Neural cell (in vitro differentiated cells): ENCODE measurements around the gene ANKRD6. TPM values are rescaled to one million over a fixed set of nuclear protein-coding genes. Genes with fewer than 3 reads are reported as not detected.

ENCODE experiments used
- H2AFZ ChIP-seq: fragments of 200-600, 300-800 bp; sonication (generic), shearing (Covaris generic); 2 replicates; pipeline ENCODE4 v1.6.0; 2014; ENCODE audit warnings: low read depth, mild to moderate bottlenecking, antibody characterized with exemption, low read length, moderate library complexity
- H3F3A ChIP-seq: fragments of 200-600 bp; shearing (Covaris generic); 2 replicates; pipeline ENCODE4 v1.6.1; 2016; ENCODE audit warnings: mild to moderate bottlenecking, moderate library complexity, mixed read lengths, antibody characterized with exemption, low read length; ENCODE audit not compliant: insufficient read depth, poor library complexity, severe bottlenecking
- H3K27ac ChIP-seq: fragments of 200-600, 300-800 bp; sonication (generic), shearing (Covaris generic); 2 replicates; pipeline ENCODE4 v1.5.1; 2014; ENCODE audit warnings: mild to moderate bottlenecking, low read length, moderate library complexity
- H3K27me3 ChIP-seq: fragments of 300-800, 200-600 bp; sonication (generic), shearing (Covaris generic); 2 replicates; pipeline ENCODE4 v1.6.0; 2014; ENCODE audit warnings: mild to moderate bottlenecking, low read depth, low read length, moderate library complexity; ENCODE audit not compliant: insufficient read depth
- H3K36me3 ChIP-seq: fragments of 300-800, 200-600 bp; sonication (generic), shearing (Covaris generic); 2 replicates; pipeline ENCODE4 v1.5.1; 2014; ENCODE audit warnings: mild to moderate bottlenecking, antibody characterized with exemption, low read length, moderate library complexity; ENCODE audit not compliant: insufficient read depth
- H3K4me2 ChIP-seq: fragments of 300-800, 200-600 bp; sonication (generic), shearing (Covaris generic); 2 replicates; pipeline ENCODE4 v1.6.0; 2014; ENCODE audit warnings: mild to moderate bottlenecking, low read length
- H3K4me3 ChIP-seq: fragments of 300-800, 200-600 bp; sonication (generic), shearing (Covaris generic); 2 replicates; pipeline ENCODE4 v1.5.1; 2014; ENCODE audit warnings: mild to moderate bottlenecking, low read length, moderate library complexity
- H3K79me2 ChIP-seq: fragments of 200-600 bp; shearing (Covaris generic); replicated peaks from 2 replicates; pipeline ENCODE4 v1.6.0; 2014; ENCODE audit warnings: mild to moderate bottlenecking, low read length, moderate library complexity; ENCODE audit not compliant: insufficient read depth
- H3K9ac ChIP-seq: fragments of 300-800, 200-600 bp; sonication (generic), shearing (Covaris generic); 2 replicates; pipeline ENCODE4 v1.6.1; 2016; ENCODE audit warnings: mild to moderate bottlenecking, low read length, mixed read lengths
- H3K9me2 ChIP-seq: fragments of 200-600 bp; shearing (Covaris generic); 2 replicates; pipeline ENCODE4 v1.6.1; 2016; ENCODE audit warnings: mild to moderate bottlenecking, low read length, mixed read lengths; ENCODE audit not compliant: insufficient read depth
- H3K9me3 ChIP-seq: fragments of 200-600, 300-800 bp; sonication (generic), shearing (Covaris generic); 2 replicates; pipeline ENCODE4 v1.6.1; 2016; ENCODE audit warnings: mild to moderate bottlenecking, mixed run types, low read length, moderate library complexity, mixed read lengths
- H4K20me1 ChIP-seq: fragments of 200-600 bp; shearing (Covaris generic); 2 replicates; pipeline ENCODE4 v1.6.1; 2016; ENCODE audit warnings: mild to moderate bottlenecking, mixed run types; ENCODE audit not compliant: insufficient read depth
- EP300 ChIP-seq: fragments of 450-650 bp; conservative IDR thresholded peaks from 2 replicates; pipeline ENCODE4 v1.6.1; 2014; ENCODE audit warnings: antibody characterized with exemption, mild to moderate bottlenecking, moderate library complexity; ENCODE audit not compliant: poor library complexity, severe bottlenecking
- EZH2 ChIP-seq: fragments of 200-600, 300-800 bp; shearing (Covaris generic), sonication (generic); IDR thresholded peaks from 2 replicates; pipeline ENCODE4 v1.6.1; 2014; ENCODE audit warnings: antibody characterized with exemption, low read length, borderline replicate concordance, mild to moderate bottlenecking; ENCODE audit not compliant: insufficient read depth, poor library complexity, severe bottlenecking
- MXI1 ChIP-seq: fragments of 450-650 bp; conservative IDR thresholded peaks from 2 replicates; pipeline ENCODE4 v1.6.1; 2014; ENCODE audit warnings: antibody characterized with exemption, mild to moderate bottlenecking; ENCODE audit not compliant: poor library complexity, severe bottlenecking
- POLR2AphosphoS5 ChIP-seq: IDR thresholded peaks from 2 replicates; pipeline ENCODE4 v1.6.1; 2012
- RAD21 ChIP-seq: fragments of 450-650 bp; conservative IDR thresholded peaks from 2 replicates; pipeline ENCODE4 v1.6.1; 2014; ENCODE audit warnings: antibody characterized with exemption, mild to moderate bottlenecking, moderate library complexity
- SMC3 ChIP-seq: fragments of 450-650 bp; conservative IDR thresholded peaks from 2 replicates; pipeline ENCODE4 v1.6.1; 2014; ENCODE audit warnings: antibody characterized with exemption, mild to moderate bottlenecking, moderate library complexity; ENCODE audit not compliant: poor library complexity
- TAF1 ChIP-seq: IDR thresholded peaks from 2 replicates; pipeline ENCODE4 v1.6.1; 2012; ENCODE audit warnings: low read depth
- polyA plus RNA-seq: library from polyadenylated mRNA; depleted of rRNA; stranded (reverse); fragments of >200 nt; gene quantifications from 2 replicates; pipeline ENCODE4 v1.2.3, GENCODE V29; 2014
- TF ChIP-seq, protein P1 (sequence below): IDR thresholded peaks from 2 replicates; pipeline ENCODE4 v1.6.1; 2012; ENCODE audit warnings: borderline replicate concordance
- TF ChIP-seq, protein P2 (sequence below): fragments of 450-650 bp; IDR thresholded peaks from 2 replicates; pipeline ENCODE4 v1.5.1; 2014; ENCODE audit warnings: antibody characterized with exemption, mild to moderate bottlenecking, moderate library complexity; ENCODE audit not compliant: poor library complexity, severe bottlenecking

The ANKRD6 gene
- polyA plus RNA-seq, 1 donor from 2014 or later: 43.5 TPM

DNA sequence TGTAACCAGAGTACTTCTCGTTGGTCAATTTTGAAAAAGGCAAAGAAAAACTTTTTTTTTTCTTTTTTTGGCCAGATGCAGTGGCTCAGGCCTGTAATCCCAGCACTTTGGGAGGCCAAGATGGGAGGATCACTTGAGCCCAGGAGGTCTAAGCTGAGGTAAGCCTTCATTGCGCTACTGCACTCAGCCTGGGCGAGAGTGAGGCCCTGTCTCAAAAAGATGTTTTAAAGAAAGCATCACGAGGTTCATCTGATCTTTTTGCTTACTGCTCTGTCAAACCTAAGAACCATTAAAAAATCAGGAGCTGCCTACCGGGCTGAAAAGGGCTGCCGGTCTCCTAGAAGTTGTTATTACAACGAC is 205.0 kb downstream of the ANKRD6 start:
- H3K4me3 ChIP-seq: peak overlapping the region; percentile 86
- H3K9ac ChIP-seq: peak overlapping the region; percentile 89
- H2AFZ ChIP-seq: peak overlapping the region; percentile 63
- no peaks in the 10 kb centered on the region for H3K27me3 ChIP-seq
- TF ChIP-seq SMC3: no peak
- H3K4me2 ChIP-seq: peak overlapping the region; percentile 88
- H3K27ac ChIP-seq: peak overlapping the region; percentile 94
- H3K36me3 ChIP-seq: peaks cover 5% of the 10 kb centered on the region
- no peaks in the 10 kb centered on the region for H3K9me3 ChIP-seq
- no peaks in the 10 kb centered on the region for H4K20me1 ChIP-seq
- H3K9me2 ChIP-seq: no peaks in the 10 kb centered on the region
- no peaks in the 10 kb centered on the region for H3F3A ChIP-seq
- H3K79me2 ChIP-seq: peaks cover 21% of the 10 kb centered on the region

DNA sequence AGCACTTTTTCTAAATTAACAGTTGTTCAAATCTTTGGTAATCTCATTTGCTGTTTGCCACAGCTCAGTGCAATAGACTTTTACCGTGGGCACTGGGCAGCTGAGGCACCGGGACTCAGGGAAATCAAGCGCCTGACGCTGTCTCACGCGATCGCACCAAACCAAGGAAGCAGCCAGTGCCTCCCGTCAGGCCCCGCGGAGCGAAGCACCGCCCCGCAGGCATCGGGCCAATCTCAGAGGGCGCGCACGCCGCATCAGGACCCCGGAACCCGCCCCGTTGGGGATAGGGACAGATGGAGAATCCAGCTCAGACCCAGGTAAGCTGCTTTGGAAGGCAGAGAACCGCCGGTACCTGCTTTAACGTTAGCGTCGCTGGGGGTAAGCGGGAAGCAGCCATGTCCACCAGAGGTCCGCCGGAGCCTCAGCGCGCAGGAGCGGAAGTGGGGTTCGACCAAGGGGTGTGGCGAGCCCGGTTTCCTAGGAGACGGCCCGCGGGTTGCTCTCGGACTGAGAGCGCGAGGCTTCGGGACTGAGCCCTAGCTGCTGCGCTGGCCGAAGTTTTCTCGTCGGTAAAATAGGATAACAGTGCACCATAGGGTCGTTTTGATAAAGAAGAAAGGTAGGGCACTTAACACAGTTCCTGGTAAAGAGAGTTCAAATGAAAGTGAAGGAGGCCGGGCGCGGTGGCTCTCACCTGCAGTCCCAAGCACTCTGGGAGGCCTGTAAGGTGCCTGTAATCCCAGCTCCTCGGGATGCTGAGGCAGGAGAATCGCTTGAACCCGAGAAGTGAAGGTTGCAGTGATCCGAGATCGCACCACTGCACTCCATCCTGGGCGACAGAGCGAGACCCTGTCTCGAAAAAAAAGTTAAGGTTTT is 205.6 kb downstream of the ANKRD6 start, which contains the start of gene LYRM2:
Gene LYRM2 (minus strand): TSS at position 428 of the 876 bp plus-strand sequence. CDS start 31 bp downstream, at position 397.
- Histone ChIP-seq H3F3A (no peaks in the 10 kb centered on the region), H4K20me1 (no peaks in the 10 kb centered on the region), H3K9me2 (no peaks in the 10 kb centered on the region), H2AFZ (peak within 1 kb of the TSS; percentile 63), H3K9me3 (no peaks in the 10 kb centered on the region), H3K27ac (peak within 1 kb of the TSS; percentile 94), H3K79me2 (peaks cover 21% of the 10 kb centered on the region), H3K27me3 (no peaks in the 10 kb centered on the region), H3K36me3 (peaks cover 5% of the 10 kb centered on the region), H3K4me3 (peak within 1 kb of the TSS; percentile 86), H3K4me2 (peak within 1 kb of the TSS; percentile 88), H3K9ac (peak within 1 kb of the TSS; percentile 89)
- TF ChIP-seq SMC3 (peak; percentile 70), TAF1 (peak; percentile 81), MXI1 (peak; percentile 86), EP300 (peak; percentile 51), RAD21 (peak; percentile 63), POLR2AphosphoS5 (peak; percentile 94), EZH2 (no peak)
- TF ChIP-seq, protein P1, sequence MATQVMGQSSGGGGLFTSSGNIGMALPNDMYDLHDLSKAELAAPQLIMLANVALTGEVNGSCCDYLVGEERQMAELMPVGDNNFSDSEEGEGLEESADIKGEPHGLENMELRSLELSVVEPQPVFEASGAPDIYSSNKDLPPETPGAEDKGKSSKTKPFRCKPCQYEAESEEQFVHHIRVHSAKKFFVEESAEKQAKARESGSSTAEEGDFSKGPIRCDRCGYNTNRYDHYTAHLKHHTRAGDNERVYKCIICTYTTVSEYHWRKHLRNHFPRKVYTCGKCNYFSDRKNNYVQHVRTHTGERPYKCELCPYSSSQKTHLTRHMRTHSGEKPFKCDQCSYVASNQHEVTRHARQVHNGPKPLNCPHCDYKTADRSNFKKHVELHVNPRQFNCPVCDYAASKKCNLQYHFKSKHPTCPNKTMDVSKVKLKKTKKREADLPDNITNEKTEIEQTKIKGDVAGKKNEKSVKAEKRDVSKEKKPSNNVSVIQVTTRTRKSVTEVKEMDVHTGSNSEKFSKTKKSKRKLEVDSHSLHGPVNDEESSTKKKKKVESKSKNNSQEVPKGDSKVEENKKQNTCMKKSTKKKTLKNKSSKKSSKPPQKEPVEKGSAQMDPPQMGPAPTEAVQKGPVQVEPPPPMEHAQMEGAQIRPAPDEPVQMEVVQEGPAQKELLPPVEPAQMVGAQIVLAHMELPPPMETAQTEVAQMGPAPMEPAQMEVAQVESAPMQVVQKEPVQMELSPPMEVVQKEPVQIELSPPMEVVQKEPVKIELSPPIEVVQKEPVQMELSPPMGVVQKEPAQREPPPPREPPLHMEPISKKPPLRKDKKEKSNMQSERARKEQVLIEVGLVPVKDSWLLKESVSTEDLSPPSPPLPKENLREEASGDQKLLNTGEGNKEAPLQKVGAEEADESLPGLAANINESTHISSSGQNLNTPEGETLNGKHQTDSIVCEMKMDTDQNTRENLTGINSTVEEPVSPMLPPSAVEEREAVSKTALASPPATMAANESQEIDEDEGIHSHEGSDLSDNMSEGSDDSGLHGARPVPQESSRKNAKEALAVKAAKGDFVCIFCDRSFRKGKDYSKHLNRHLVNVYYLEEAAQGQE: peak; percentile 76
- TF ChIP-seq, protein P2, sequence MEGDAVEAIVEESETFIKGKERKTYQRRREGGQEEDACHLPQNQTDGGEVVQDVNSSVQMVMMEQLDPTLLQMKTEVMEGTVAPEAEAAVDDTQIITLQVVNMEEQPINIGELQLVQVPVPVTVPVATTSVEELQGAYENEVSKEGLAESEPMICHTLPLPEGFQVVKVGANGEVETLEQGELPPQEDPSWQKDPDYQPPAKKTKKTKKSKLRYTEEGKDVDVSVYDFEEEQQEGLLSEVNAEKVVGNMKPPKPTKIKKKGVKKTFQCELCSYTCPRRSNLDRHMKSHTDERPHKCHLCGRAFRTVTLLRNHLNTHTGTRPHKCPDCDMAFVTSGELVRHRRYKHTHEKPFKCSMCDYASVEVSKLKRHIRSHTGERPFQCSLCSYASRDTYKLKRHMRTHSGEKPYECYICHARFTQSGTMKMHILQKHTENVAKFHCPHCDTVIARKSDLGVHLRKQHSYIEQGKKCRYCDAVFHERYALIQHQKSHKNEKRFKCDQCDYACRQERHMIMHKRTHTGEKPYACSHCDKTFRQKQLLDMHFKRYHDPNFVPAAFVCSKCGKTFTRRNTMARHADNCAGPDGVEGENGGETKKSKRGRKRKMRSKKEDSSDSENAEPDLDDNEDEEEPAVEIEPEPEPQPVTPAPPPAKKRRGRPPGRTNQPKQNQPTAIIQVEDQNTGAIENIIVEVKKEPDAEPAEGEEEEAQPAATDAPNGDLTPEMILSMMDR: peak; percentile 43
